ENCODE measurements around the gene NCBP2L. TPM values are rescaled to one million over a fixed set of nuclear protein-coding genes. Genes with fewer than 3 reads are reported as not detected.

Gene NCBP2L
- polyA plus RNA-seq, 4 donors: 0.01 to 0.10 TPM; not detected in 2

DNA sequence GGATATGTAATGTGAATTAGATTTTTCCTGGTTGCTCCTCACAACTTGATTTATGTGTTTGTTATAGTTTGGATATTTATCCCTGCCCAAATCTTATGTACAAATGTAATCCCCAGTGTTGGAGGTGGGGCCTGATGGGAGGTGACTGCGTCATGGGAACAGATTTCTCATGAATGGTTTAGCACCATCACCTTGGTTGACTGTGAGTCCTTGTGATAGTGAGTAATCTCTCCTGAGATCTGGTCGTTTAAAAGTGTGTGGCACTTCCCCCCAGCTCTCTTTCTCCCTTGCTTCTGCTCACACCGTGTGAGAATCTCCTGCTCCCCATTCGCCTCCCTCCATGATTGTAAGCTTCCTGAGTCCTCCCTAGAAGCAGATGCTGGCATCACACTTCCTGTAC lies 50.3 kb downstream of the NCBP2L start:
- Histone ChIP-seq H3K27ac (ENCODE audit: low read depth in 1 of 3, low read length in 2 of 3) (no peak overlapping the region), H3K4me3 (ENCODE audit: low read depth in 1 of 3, low read length in 3 of 3) (no peak overlapping the region)

DNA sequence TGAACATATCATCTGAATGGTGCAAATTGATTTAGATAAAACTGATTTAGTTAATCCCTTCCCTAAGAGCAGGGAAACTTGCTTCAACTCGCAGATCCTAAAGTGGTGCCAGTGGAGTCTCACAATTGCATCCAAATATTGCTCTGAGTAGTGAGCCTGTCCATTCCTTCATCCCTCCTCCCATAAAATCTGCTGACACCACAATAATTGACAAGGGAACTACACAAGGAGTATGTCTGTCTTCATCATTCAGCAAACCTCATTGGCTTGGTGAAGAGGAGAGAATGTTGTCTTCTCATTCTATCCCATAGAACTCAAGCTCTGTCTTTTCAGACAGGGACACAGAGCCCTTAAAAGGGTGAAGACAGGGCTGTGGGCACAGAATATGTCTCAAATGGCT lies 52.3 kb downstream of the NCBP2L start:
- 35 to 73% (median 40%) methylated on average over 1 of the region's 1 CpG for WGBS, 3 donors
- H3K36me3 ChIP-seq (ENCODE audit: control insufficient read depth in 3 of 3, insufficient read depth in 2 of 3, low read depth in 1 of 3, low read length in 3 of 3): no peaks in the 10 kb centered on the region
- DNase-seq (no peak), FAIRE-seq (no peak)
- H3K4me1 ChIP-seq (ENCODE audit: control insufficient read depth in 3 of 3, insufficient read depth in 2 of 3, low read depth in 1 of 3, low read length in 2 of 3): peaks cover 0 to 5% (median 0%) of the 10 kb centered on the region in 3 donors
- no peak overlapping the region for H3K4me3 ChIP-seq (ENCODE audit: low read depth in 1 of 3, low read length in 3 of 3)
- H3K27me3 ChIP-seq (ENCODE audit: control insufficient read depth in 3 of 3, insufficient read depth in 3 of 3, low read length in 3 of 3): peaks cover 0 to 3% (median 0%) of the 10 kb centered on the region in 3 donors
- H3K27ac ChIP-seq (ENCODE audit: low read depth in 1 of 3, low read length in 2 of 3): no peak overlapping the region
- H3K9me3 ChIP-seq (ENCODE audit: control insufficient read depth in 2 of 2, insufficient read depth in 1 of 2, low read depth in 1 of 2, low read length in 1 of 2): no peaks in the 10 kb centered on the region

More for the DNA sequence above, 50.3 kb downstream of the NCBP2L start:
- DNase-seq (no peak), FAIRE-seq (no peak)
- WGBS, 3 donors: 64 to 78% (median 71%) methylated on average over 4 of the region's 4 CpGs
- no peaks in the 10 kb centered on the region for H3K9me3 ChIP-seq (ENCODE audit: control insufficient read depth in 2 of 2, insufficient read depth in 1 of 2, low read depth in 1 of 2, low read length in 1 of 2)
- no peaks in the 10 kb centered on the region for H3K36me3 ChIP-seq (ENCODE audit: control insufficient read depth in 3 of 3, insufficient read depth in 2 of 3, low read depth in 1 of 3, low read length in 3 of 3)
- H3K27me3 ChIP-seq (ENCODE audit: control insufficient read depth in 3 of 3, insufficient read depth in 3 of 3, low read length in 3 of 3): peaks cover 0 to 4% (median 0%) of the 10 kb centered on the region in 3 donors
- peaks cover 0 to 6% (median 0%) of the 10 kb centered on the region in 3 donors for H3K4me1 ChIP-seq (ENCODE audit: control insufficient read depth in 3 of 3, insufficient read depth in 2 of 3, low read depth in 1 of 3, low read length in 2 of 3)

DNA sequence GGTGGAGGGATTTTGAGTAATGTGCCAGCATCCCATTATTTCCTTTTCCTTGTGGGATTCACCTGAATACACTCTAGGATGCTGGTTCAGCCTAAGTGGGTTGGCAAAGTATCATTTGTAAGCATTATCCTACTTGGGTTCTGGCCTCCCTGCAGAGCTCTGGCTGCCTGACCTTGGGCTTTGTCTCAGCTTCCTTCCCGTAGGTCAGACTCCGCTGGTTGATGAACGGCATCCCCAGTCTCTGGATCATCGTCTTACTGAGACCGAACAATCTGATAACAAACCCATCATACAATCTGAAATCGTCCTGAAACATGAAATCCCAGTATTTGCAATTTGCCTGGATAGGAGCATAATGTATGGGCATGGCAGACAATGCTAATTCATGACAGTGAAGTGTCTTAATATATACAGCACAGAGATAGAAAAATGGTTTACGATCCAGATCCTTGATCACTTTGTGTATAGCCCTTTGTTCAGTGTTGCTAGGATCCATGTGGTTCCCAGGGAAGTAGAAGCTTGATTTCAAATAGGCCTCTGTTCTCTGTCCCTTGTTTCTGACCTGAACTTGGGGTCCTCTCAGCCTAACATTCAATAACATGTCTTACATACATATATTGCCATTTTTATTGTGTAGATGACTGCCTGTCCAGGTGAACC lies 53.7 kb downstream of the NCBP2L start:
- Histone ChIP-seq H3K27me3 (ENCODE audit: control insufficient read depth in 3 of 3, insufficient read depth in 3 of 3, low read length in 3 of 3) (peaks cover 0 to 1% (median 0%) of the 10 kb centered on the region in 3 donors), H3K4me3 (ENCODE audit: low read depth in 1 of 3, low read length in 3 of 3) (no peak overlapping the region), H3K9me3 (ENCODE audit: control insufficient read depth in 2 of 2, insufficient read depth in 1 of 2, low read depth in 1 of 2, low read length in 1 of 2) (no peaks in the 10 kb centered on the region), H3K4me1 (ENCODE audit: control insufficient read depth in 3 of 3, insufficient read depth in 2 of 3, low read depth in 1 of 3, low read length in 2 of 3) (peaks cover 0 to 3% (median 0%) of the 10 kb centered on the region in 3 donors), H3K27ac (ENCODE audit: low read depth in 1 of 3, low read length in 2 of 3) (no peak overlapping the region), H3K36me3 (ENCODE audit: control insufficient read depth in 3 of 3, insufficient read depth in 2 of 3, low read depth in 1 of 3, low read length in 3 of 3) (no peaks in the 10 kb centered on the region)
- DNase-seq (no peak), FAIRE-seq (no peak)
- WGBS, 3 donors: 81 to 86% (median 83%) methylated on average over 7 of the region's 7 CpGs

DNA sequence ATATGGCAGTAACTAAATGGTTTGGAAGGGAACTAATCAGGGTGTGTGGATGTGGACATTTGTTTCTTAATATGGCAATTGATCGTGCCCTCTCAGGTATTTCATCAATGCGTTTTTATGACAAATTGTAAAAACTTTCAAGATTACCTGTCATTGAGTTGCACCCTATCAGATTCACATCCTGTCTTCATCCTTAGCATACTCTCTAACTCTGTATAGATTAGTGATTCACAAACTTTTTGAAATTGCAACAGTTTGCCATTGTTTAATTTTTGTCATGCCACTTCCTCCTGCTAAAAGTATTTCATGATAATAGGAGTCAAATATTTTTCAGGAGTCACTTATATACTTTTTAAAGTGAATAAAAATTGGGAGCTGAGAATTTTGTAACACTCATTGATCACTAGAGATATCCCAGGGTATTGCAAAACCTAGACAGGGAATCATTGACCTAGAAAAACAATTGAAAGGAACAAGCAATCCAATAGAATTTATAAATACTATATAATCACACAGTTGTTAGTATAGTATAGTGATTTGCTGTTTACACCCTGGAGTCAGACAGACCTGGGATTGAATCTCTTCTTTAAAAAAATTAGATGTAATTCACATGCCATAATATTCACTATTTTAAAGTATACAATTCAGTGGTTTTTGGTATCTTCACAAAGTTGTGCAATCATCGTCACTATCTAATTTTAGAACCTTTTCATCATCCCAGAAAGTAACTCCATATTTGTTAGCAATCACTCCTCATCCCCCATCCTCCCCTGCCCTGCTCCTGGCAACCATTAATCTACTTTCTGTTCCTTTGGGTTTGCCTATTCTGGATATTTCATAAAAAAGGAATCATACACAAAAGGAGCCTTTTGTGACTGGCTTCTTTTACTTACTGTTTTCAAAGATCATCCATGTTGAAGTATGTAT lies 57.0 kb downstream of the NCBP2L start:
- Histone ChIP-seq H3K36me3 (ENCODE audit: control insufficient read depth in 3 of 3, insufficient read depth in 2 of 3, low read depth in 1 of 3, low read length in 3 of 3) (no peaks in the 10 kb centered on the region), H3K4me3 (ENCODE audit: low read depth in 1 of 3, low read length in 3 of 3) (no peak overlapping the region), H3K4me1 (ENCODE audit: control insufficient read depth in 3 of 3, insufficient read depth in 2 of 3, low read depth in 1 of 3, low read length in 2 of 3) (no peaks in the 10 kb centered on the region), H3K9me3 (ENCODE audit: control insufficient read depth in 2 of 2, insufficient read depth in 1 of 2, low read depth in 1 of 2, low read length in 1 of 2) (no peaks in the 10 kb centered on the region), H3K27ac (ENCODE audit: low read depth in 1 of 3, low read length in 2 of 3) (no peak overlapping the region), H3K27me3 (ENCODE audit: control insufficient read depth in 3 of 3, insufficient read depth in 3 of 3, low read length in 3 of 3) (no peaks in the 10 kb centered on the region)
- DNase-seq: no peak
- no peak for FAIRE-seq
- 80 to 94% (median 80%) methylated on average over 3 of the region's 3 CpGs for WGBS, 3 donors

DNA sequence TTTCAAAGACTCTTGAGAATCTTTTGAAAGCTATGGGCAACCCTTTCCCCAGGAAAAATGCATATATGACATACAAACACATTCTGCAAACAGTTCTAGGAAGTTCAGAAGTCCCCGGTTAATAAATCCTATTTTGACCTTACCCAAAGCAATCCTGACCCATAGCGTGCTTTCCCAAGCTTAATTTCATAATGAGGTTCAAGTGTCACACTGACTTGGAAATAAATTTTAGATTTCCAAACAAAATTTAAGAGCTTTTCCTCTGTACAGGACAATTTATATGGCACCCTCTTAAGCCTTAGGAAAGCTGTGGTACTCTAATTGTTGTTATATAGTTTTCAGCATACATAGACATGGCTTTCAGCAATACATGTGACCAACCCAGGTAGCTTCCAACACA lies 59.4 kb downstream of the NCBP2L start:
- peaks cover 0 to 7% (median 0%) of the 10 kb centered on the region in 3 donors for H3K36me3 ChIP-seq (ENCODE audit: control insufficient read depth in 3 of 3, insufficient read depth in 2 of 3, low read depth in 1 of 3, low read length in 3 of 3)
- H3K9me3 ChIP-seq (ENCODE audit: control insufficient read depth in 2 of 2, insufficient read depth in 1 of 2, low read depth in 1 of 2, low read length in 1 of 2): no peaks in the 10 kb centered on the region
- whole genome bisulfite sequencing, 3 donors: 75 to 89% (median 78%) methylated on average over 2 of the region's 2 CpGs
- no peaks in the 10 kb centered on the region for H3K4me1 ChIP-seq (ENCODE audit: control insufficient read depth in 3 of 3, insufficient read depth in 2 of 3, low read depth in 1 of 3, low read length in 2 of 3)
- no peaks in the 10 kb centered on the region for H3K27me3 ChIP-seq (ENCODE audit: control insufficient read depth in 3 of 3, insufficient read depth in 3 of 3, low read length in 3 of 3)
- H3K27ac ChIP-seq (ENCODE audit: low read depth in 1 of 3, low read length in 2 of 3): no peak overlapping the region
- H3K4me3 ChIP-seq (ENCODE audit: low read depth in 1 of 3, low read length in 3 of 3): no peak overlapping the region
- FAIRE-seq: no peak
- DNase-seq: no peak

DNA sequence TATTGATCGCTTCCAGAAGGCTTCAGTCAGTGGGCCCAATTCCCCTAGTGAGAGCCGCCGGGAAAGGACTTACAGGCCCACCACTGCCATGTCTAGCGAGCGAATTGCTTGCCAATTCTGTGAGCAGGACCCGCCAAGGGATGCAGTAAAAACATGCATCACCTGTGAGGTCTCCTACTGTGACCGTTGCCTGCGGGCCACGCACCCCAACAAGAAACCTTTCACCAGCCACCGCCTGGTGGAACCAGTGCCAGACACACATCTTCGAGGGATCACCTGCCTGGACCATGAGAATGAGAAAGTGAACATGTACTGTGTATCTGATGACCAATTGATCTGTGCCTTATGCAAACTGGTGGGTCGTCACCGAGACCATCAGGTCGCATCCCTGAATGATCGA lies 63.4 kb downstream of the NCBP2L start:
- 86 to 96% (median 93%) methylated on average over 15 of the region's 15 CpGs for WGBS, 3 donors
- FAIRE-seq: no peak
- no peak overlapping the region for H3K4me3 ChIP-seq (ENCODE audit: low read depth in 1 of 3, low read length in 3 of 3)

DNA sequence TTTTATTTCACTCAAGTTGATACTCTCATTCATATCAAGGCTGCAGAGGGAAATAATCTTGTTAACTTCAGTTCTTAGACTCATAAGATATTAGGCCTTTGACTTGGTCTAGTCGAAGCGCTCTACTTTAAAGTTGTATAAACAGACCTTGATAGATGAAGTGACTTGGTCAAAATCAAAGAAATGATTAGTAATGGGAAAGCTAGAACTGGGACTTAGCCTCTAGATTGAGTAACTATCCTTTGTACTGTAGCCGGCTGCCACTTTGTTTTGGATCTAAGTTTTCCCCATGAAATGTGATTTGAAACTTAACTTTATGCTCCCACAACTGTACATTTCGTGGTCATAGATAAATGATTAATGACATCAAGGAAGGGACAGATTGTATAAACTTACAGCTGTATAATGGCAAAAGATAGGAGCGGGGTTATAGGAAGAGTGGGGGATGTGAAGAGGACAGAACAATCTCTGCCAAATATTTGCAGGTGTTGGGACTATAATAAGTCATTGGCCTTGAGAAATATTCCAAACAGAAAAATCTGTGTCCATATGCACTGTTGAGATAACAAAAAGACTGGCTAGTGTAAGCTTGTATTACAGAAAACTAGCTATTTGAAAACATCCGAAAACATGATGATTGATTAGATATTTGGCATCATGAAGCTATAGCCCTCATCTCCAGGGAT lies 65.3 kb downstream of the NCBP2L start:
- Histone ChIP-seq H3K27ac (ENCODE audit: low read depth in 1 of 3, low read length in 2 of 3) (no peak overlapping the region), H3K27me3 (ENCODE audit: control insufficient read depth in 3 of 3, insufficient read depth in 3 of 3, low read length in 3 of 3) (no peaks in the 10 kb centered on the region), H3K4me1 (ENCODE audit: control insufficient read depth in 3 of 3, insufficient read depth in 2 of 3, low read depth in 1 of 3, low read length in 2 of 3) (no peaks in the 10 kb centered on the region), H3K4me3 (ENCODE audit: low read depth in 1 of 3, low read length in 3 of 3) (no peak overlapping the region), H3K9me3 (ENCODE audit: control insufficient read depth in 2 of 2, insufficient read depth in 1 of 2, low read depth in 1 of 2, low read length in 1 of 2) (no peaks in the 10 kb centered on the region), H3K36me3 (ENCODE audit: control insufficient read depth in 3 of 3, insufficient read depth in 2 of 3, low read depth in 1 of 3, low read length in 3 of 3) (peaks cover 0 to 7% (median 0%) of the 10 kb centered on the region in 3 donors)
- DNase-seq (no peak), FAIRE-seq (no peak)
- WGBS, 3 donors: 58 to 69% (median 68%) methylated on average over 6 of the region's 6 CpGs

More for the DNA sequence above, 63.4 kb downstream of the NCBP2L start:
- DNase-seq: no peak
- Histone ChIP-seq H3K27ac (ENCODE audit: low read depth in 1 of 3, low read length in 2 of 3) (no peak overlapping the region), H3K9me3 (ENCODE audit: control insufficient read depth in 2 of 2, insufficient read depth in 1 of 2, low read depth in 1 of 2, low read length in 1 of 2) (no peaks in the 10 kb centered on the region), H3K4me1 (ENCODE audit: control insufficient read depth in 3 of 3, insufficient read depth in 2 of 3, low read depth in 1 of 3, low read length in 2 of 3) (no peaks in the 10 kb centered on the region), H3K36me3 (ENCODE audit: control insufficient read depth in 3 of 3, insufficient read depth in 2 of 3, low read depth in 1 of 3, low read length in 3 of 3) (peaks cover 0 to 7% (median 0%) of the 10 kb centered on the region in 3 donors), H3K27me3 (ENCODE audit: control insufficient read depth in 3 of 3, insufficient read depth in 3 of 3, low read length in 3 of 3) (no peaks in the 10 kb centered on the region)

Measured in small intestine (tissue), 7 donors.